Hepatocyte (in vitro differentiated cells): ENCODE measurements around the gene ZKSCAN2.

ENCODE experiments used
- CTCF ChIP-seq: fragments of 200-600 bp; sonication (generic); IDR thresholded peaks from 2 replicates; pipeline ENCODE4 v1.5.1; 2016; ENCODE audit warnings: antibody characterized with exemption, mild to moderate bottlenecking; ENCODE audit not compliant: poor library complexity
- EZH2 ChIP-seq: fragments of 200-600 bp; sonication (generic); IDR thresholded peaks from 2 replicates; pipeline ENCODE4 v1.6.1; 2016; ENCODE audit warnings: antibody characterized with exemption, mild to moderate bottlenecking, borderline replicate concordance

DNA sequence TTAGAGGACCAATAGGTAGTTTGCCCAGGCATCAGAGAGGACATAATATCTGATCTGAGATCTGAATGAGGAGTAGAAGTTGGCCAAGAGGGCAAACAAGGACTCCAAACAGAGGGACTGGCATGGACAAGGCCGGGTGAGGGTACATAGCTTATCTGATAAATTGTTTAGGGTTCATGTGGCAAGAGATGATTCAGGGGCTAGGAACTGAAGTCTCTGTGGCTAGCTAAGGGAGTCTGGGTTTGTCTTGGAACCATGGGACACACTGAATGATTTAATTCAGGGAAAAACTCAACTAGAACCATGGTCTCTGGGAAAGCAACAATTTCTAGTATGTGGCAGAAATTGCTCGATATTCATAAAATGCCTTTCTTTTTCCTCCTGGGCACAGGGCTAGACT lies 45.0 kb downstream of the ZKSCAN2 start:
- no peak for TF ChIP-seq CTCF
- no peak for TF ChIP-seq EZH2
